GM12874 (cell line): ENCODE measurements around the gene SRGAP3.

ENCODE experiments used
- CTCF ChIP-seq: IDR thresholded peaks from 2 replicates; pipeline ENCODE4 v1.5.1; 2011; ENCODE audit warnings: low read depth, mild to moderate bottlenecking, control low read depth, low read length, moderate library complexity; ENCODE audit not compliant: insufficient read depth

The SRGAP3 gene

GRCh38 chr3:9223672-9224071 lies 25.8 kb downstream of the SRGAP3 start:
- no peak for TF ChIP-seq CTCF

- TF ChIP-seq CTCF: no peak
Measured at GRCh38 chr3:9222956-9223639, 26.3 kb downstream of the SRGAP3 start.

GRCh38 chr3:9222049-9222448 lies 27.4 kb downstream of the SRGAP3 start:
- no peak for TF ChIP-seq CTCF

- TF ChIP-seq CTCF: no peak
Measured at GRCh38 chr3:9218514-9218846, 31.0 kb downstream of the SRGAP3 start.

GRCh38 chr3:9217784-9218513 lies 31.5 kb downstream of the SRGAP3 start:
- TF ChIP-seq CTCF: no peak

GRCh38 chr3:9216736-9217135 lies 32.7 kb downstream of the SRGAP3 start:
- no peak for TF ChIP-seq CTCF

GRCh38 chr3:9214599-9214998 lies 34.8 kb downstream of the SRGAP3 start:
- TF ChIP-seq CTCF: no peak
